HG03095 (cell line): Measurements from ENCODE around the gene MTHFR.
"Not testable (repeated sequence)": the region's sequence is repeated elsewhere in the genome, so short reads cannot be mapped to it uniquely, and the experiment has no call there.

Source experiments
- ATAC-seq: cut with Tn5 transposase; IDR thresholded peaks from one replicate; pipeline ENCODE4 v1.9.1; 2021; ENCODE audit warnings: moderate library complexity; ENCODE audit not compliant: unreplicated experiment

Gene MTHFR

DNA sequence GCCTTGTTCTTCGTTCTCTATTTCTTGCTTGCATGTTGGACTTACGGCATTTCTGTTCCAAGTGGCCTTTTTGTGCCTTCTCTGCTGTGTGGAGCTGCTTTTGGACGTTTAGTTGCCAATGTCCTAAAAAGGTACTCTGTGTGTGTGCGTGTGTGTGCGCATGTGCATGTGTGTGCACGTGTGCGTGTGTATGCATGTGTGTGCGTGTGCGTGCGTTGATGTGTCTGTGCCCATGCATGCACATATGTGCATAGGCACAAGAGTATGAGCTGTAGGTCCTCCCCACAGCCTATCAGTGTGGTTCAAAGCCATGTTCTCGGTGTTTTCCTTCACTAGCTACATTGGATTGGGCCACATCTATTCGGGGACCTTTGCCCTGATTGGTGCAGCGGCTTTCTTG, 28.1 kb upstream of the MTHFR start:
- no peak for ATAC-seq

DNA sequence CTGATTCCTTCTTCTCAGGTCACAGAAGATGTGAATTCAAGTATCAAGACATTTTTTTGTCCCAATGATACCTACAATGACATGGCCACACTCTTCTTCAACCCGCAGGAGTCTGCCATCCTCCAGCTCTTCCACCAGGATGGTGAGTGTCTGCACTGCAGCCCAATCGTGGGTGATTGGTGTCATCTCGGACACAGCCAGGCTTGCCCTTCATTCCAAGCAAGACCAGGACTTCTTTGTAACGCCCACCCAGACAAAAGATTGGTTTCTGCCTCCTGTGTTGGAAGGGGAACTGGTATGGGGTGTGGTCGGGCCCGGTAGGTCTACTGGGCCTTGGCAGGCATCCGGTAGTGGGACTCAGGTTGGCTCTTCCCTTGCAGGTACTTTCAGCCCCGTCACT, 27.7 kb upstream of the MTHFR start:
- no peak for ATAC-seq

DNA sequence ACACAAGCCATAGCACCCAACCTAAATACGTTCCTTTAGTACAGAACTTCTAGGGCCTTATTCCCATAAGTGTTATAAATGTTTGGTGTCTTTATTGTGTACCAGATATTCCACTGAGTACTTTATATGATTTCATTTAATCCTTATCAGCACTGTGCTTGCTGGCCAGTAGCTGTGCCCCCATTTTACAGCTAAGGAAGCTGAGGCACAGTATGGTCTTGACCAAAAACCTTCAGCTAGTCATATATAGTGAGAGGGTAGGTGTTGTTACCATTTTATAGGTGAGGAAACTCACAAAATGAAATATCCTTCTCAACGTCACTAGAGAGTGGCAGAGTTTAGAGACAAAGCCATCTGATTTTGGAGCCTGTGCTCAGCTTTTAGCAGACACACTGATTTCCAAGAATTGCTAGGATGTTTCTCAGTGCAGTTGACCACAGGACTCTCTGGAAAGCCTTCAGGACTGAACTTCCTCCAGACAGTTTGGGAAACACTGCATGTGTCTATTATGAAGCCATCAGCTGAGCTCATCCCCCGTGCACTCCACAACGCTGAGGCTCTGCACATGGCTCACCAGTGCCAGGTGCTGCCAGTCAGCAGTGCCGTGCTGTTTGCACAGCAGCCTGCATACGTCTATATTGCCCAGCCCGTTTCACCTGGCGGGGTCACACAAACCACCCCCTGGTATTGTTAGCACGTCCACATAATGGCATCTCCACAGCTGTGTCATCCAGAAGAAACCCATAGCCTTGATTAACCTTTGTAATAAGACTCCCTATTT, 26.4 kb upstream of the MTHFR start:
- no peak for ATAC-seq

DNA sequence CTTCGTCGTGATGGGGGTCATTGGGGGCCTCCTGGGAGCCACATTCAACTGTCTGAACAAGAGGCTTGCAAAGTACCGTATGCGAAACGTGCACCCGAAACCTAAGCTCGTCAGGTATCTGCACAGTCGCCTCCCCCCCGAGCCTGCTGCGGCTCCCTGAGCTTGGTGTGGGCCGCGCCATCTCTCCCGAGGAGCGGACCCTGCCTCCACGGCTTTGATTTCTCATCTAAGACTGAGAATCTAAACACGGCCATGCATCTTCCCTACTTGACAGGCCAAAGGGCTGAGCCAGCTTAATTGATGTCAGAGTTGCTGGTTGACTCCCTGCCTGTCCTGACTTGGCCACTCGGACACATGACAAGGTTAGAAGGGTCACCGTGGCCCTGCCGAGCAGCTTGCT, 22.7 kb upstream of the MTHFR start:
- ATAC-seq: no peak

DNA sequence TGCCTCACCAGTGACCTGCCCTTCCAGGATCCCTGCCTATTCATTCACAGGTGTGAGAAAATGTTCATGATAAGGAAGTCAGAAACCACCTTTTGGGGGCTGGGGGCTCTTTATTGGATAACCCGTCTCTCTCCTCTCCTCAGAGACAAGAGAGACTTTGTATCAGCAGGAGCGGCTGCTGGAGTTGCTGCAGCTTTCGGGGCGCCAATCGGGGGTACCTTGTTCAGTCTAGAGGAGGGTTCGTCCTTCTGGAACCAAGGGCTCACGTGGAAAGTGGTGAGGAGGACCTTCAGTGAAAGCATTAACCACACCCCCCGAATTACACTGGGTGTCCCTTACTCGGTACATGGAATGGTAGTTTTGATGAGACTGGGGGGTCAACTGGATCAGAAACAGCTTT, 21.2 kb upstream of the MTHFR start:
- ATAC-seq: no peak

DNA sequence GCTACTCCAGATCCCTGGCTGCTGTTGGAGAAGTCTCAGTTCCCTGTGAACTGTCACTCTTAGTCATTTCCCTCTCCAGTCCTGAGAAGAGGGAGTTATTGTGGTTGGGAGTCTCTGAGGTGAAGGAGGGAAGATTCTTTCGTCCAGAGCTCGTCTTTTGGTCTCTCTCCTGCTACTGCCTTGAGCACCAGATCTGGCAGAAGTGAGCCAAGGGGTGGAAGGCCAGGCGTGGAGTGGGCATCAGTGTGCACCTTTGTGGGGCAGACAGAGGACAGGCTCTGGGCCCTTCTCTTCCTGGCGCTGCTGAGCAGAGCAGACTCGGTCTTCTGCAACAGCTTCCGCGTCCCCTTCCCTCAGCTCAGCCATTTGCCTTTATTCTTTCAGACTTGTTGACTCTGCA, 19.4 kb upstream of the MTHFR start:
- no peak for ATAC-seq

DNA sequence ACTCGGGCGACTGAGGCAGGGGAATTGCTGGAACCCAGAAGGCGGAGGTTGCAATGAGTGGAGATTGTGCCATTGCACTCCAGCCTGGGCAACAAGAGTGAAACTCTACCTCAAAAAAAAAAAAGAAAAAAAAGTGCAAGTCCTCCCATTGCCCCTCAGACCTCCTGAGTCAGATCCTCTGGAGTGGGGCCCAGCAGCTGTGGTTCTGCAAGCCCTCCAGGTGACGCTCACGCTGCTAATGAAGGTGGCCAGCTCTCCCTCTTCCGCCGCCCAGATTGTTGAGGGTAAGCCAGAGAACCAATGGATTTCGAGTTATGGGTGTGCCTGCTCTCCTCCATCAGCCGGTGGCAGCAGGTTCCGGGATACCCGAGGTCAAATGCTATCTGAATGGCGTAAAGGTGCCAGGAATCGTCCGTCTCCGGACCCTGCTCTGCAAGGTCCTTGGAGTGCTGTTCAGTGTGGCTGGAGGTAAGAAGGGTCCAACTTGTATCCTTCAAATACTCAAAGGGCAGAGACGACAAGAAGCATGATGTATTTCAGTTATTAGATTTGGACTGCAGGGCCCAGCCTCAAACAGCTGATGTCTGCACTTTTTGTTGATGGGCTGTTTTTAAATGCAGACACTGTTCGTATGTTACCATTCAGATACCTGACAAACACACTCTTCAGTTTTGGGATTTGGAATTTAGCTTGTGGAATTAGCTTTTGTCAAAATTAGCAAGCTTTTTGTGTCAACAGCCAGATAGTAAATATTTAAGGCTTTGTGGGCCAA, 17.8 kb upstream of the MTHFR start:
- no peak for ATAC-seq

DNA sequence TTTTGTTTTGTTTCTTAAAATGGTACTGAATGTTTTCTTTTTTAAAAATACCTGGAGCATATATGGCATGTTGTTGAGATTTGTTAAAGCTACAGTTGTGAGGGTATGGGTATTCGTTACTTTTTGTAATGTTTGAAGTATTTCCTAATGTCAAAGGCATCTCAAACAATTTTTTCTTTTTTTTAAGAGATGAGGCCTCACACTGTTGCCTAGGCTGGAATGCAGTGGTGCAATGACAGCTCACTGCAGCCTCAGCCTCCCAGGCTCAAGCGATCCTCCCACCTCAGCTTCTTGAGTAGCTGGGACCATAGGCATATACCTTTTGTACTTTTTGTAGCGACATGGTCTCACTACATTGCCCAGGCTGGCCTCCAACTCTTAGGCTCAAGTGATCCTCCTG, 16.3 kb upstream of the MTHFR start:
- ATAC-seq: no peak

DNA sequence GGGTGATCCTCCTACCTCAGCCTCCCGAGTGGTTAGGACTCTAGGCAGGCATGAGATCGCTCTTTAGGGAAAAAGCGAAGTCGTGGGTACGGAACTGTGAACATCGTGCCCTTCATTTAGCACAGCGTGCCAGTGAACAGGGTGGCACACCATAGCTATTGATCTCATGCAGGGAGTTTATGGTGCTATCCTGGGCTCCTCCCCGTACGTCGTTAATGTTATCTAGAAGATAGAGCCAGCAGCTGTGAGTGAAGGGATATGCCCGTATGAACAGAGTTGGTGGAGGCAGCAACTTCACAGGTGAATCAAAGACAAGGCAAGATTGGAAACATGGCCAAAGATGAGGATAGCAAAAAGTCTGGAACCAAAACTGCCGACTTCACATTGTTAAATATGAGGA, 11.4 kb upstream of the MTHFR start:
- ATAC-seq: no peak

DNA sequence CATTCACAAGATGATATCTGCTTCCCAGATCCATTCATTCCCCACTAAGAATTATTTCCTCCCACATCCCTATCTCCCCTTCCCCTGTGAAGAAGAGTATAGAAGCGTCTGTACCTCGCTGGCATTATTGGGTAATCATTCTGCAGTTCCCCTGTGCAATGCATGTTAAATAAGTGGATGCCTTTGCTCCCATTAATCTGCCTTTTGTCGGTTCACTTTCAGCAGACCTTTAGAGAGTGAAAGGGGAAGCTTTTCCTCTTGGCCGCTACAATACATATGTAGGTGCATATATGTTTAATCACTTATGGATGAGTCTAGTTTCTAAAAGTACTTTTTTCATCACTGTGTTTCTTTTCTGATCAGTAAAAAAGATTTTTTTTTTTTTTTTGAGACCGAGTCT, 7.3 kb upstream of the MTHFR start:
- ATAC-seq: no peak

DNA sequence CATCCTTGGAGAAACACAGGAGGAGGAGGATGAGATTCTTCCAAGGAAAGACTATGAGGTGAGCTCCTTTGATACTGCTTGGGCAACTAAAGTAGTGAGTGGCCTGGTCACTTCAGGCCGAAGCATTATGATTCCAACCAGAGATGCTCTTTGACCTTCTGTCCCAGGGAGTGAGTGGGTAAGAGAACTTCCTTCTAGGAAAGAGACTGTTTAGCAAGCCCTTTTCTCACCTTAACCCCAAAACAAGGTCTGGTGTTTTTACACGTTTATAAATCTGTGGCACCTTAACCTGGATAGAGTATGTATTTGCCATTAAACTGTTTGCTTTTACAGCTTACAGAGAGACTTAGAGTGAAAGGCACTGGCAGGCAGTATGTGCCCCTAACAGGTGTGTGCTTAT, 1.4 kb upstream of the MTHFR start:
- ATAC-seq: no peak

DNA sequence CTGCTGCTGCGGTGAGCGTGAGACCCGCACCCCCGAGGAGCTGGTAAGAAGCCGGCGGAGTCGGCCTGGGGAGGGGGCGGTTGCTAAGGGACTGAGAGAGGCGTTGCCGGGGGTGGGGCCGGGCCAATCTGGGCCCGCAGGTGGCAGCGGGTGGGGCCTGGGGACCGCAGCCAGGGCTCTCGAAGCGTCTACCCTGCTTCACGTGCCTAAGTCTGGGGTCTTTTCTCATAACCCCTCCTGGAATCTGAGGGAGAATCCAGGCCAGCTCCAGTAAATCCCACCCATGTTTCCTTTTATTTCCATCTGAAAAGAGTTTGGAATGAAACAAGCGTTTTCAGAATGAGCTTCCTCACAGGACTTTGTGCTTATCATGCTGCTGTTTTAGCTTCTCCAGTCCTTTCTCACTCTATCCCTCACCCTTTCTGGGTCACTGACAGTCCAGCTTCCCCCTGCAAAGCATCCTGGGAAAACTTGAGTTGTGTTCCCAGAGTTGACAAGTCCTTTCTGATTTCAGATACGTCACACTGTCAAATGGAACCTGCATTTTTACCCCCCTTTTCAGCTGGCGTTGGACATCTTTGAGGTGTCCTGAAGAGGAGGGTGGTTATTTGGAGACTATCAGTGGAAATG, 658 bp upstream of the MTHFR start:
- peak; percentile 43 for ATAC-seq

DNA sequence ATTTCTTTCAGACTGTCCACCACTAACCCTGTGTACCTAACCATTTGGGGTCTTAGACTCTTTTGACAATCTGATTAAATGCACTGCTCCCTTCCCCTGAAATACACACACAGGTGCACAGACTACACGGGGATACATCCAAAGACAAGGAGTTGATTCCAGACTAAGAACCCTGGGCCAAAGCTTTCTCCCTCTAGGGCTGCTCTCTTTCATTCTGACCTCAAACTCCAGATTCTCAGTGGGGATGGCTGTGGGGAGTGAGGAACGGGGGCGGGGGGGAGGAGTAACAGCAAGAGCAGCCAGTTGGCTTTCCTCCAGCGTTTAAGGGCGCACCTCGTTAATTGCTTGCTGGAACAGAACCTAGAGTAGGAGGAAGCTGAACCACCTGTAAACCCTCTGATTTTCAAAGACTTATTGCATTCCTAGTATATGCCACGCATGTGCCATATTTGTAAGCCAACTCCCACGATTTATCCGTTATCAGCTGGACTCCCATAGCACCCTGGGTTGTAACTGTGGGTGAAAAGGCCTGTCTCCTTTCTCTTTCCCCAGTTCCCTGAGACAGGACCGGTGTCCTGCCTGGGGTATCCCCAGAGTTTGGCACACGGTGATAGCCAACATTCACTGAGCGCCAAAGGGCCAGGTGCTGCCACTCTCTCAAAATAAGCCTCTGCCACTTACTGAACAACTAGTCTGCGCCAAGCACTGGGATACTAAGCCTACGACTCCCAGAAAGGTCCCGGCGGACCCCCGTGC, 920 bp downstream of the MTHFR start:
- no peak for ATAC-seq

DNA sequence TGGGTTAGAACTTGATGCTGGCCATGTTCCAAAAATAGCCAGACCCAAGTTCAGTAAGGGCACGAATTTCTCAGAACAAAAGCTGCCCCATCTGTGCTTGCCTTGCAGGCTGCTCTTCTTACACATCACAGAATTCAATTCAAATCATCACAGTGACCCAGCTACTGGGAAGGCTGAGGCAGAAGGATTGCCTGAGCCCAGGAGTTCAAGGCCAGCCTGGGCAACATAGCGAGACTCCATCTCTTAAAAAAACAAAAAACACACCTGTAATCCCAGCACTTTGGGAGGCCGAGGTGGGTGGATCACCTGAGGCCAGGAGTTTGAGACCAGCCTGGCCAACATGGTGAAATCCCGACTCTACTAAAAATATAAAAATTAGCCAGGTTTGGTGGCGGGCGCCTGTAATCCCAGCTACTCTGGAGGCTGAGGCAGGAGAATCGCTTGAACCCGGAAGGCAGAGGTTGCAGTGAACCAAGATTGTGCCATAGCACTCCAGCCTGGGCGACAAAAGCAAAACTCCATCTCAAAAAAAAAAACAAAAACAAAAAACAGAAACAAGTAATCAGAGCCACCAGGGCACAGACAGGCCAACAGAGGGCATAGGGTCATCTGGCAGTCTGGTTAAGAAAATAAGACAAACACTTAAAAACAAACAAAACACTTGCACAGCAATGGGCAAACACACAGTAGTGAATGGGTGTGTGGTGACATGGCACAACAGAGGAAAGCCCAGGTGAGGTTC, 1.7 kb downstream of the MTHFR start:
- not testable (repeated sequence) for ATAC-seq

DNA sequence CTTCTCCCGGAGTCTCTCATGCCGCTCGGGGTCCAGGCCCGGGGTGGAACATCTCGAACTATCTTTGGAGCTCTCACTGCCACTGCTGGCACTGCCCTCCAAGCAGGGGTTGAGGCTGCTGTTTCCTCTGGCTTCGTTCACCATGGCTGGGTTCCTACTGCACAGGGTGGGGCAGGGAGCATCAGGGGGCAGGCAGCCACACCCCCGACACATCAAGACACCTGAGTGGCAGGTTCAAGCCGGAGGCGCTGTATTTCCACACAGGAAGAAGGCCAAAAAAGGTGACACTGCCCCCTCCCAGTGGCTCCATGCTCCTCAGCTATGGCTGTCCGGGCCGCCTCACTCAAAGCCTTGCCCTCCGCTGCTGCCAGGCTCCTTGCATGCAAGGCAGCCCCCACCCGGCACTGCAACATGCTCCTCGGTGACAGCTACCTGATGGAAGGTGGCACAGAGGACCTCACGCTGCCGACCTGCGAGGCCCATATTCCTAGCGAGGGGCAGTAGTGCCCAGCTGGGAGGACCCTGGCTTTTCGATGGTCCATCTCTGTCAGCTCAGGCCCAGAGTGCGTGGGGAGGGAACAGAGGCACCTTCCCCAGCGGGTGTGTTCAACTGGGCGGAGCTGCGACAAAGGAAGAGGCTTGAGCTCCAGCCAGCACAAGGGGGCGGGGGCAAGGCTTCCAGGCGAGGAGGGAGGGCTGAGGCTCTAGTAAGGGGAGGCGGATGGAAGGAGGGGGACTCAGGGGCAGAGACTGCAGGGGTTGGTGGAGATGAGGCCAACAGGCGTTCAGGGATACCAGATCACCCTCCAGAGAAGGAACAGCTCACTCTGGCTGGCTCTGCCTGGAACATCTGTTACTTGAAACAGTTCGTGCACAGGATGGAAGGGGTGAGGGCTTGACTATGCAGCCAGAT, 2.5 kb downstream of the MTHFR start:
- ATAC-seq: no peak

DNA sequence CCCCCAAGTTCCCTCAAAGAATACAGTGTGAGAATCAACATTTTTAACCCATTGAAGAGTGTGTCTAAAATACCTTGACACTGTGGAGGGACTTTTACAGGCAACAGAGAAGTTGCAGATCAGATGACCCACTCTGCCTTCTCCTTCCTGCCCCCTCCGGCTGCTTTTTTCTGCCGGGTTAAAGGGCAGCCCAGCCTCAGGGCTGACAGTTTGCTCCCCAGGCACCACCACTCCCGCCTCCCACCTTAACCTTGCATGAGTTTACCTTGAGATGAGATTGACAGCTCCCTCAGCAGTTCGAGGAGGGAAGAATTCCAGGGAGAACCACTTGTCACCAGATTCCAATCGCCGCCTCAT, 3.2 kb downstream of the MTHFR start:
- ATAC-seq: no peak

DNA sequence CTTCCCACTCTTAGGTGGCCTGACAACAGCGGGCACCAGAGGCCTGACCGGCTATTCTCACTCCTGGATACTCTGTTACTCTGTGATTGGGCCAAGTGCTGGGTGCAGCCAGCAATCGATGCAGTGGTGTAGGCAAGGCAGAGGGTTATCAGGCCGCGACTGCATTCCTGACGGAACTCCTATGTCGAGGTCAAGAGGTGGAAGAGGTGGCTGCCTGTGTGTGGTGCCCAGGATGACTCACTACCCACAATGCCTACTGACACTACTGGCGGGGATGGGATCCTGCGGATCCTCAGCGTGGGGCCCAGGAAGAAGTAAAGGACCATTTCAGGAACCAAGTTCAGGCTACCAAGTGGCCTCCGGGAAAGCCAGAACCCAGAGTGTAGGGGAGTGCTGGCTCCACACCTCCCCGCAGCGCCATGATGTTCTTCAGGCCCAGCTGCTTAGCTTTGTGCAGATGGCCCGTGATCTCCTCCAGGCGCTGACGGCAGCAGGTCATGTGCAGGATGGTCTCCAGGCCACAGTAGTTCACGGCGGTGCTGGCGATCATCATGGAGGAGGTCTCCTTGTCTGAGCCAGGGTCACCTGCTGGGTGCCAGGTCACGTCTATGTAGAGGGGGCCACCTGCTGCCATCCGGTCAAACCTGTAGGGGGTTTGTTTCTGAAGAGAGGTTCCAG, 4.9 kb downstream of the MTHFR start:
- no peak for ATAC-seq

DNA sequence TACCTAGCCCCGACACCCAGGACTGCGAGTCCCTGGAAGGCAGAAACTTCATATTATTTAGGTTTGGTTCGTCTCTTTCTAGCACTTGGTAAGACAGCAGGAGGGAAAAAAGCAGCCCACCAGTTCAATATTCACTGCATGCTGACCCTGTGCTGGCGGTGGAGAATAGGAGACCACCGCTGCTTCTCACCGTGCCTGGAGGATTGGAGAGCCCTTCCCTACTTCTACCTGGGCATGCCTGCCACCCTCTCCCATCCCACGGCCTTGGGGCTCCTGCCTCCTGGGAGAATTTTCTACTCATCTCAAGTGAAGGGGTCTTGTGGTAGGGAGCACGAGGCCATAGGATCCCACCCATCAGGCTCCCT, 5.4 kb downstream of the MTHFR start:
- no peak for ATAC-seq

DNA sequence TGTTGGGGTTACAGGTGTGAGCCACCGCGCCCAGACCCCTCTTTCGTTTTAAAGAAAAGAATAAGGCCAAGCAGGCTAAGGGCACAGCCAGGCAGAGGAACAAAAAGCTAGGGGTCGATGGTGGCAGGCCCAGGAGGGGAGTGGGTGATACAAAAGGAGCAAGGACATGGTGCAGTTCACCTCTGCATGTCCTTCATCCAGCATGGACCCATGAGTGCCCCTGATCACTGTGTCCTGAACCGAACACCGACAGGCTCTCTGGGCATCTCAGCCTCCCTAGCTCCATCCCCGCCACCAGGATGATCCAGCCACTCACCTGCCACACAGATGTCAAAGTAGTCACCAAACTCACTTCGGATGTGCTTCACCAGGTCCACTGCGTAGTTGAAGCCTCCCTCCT, 5.9 kb downstream of the MTHFR start:
- no peak for ATAC-seq
